Measurements from ENCODE around the gene ASS1.

GRCh38 chr9:130422546-130422945 is 22.2 kb upstream of the ASS1 start:
- TF ChIP-seq POLR2AphosphoS5 (IDR thresholded peaks at IDR 0.05; ENCODE audit: low read depth, low read length) (no peak), CTCF (IDR thresholded peaks at IDR 0.05) (no peak)
